GM18511 (cell line): ENCODE results near the gene PC.
"Not testable (repeated sequence)": the region's sequence is repeated elsewhere in the genome, so short reads cannot be mapped to it uniquely, and the experiment has no call there.

Source experiments
- ATAC-seq: cut with Tn5 transposase; IDR thresholded peaks from one replicate; pipeline ENCODE4 v1.9.1; 2021; ENCODE audit warnings: mild to moderate bottlenecking, moderate library complexity; ENCODE audit not compliant: unreplicated experiment

The PC gene

DNA sequence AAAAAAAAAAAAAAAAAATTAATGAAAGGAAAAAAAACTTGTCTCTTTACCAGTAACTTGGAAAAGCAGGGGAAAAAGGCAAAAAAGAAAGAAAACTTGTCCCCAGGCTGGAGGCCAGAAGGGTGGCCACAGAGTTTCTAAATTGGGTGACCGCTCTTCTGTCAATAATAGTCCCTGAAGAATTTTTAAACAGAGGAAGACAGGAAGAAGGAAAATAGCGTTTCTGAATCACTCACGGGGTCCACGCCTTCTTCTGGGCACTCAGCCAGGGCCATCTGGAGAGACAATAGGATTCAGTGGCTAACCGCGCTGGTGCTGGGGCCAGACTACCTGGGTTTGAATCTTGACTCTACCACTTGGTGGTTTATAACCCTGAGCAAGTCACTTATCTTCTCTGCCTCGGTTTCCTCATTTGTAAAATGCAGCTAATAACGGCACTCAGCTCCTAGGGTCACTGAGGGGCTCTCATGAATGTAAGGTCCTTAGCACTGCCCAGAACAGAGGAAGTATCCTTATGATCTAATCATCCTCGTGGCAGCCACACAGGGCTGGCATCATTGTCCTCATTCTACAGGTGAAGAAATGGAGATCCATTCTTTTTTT is 23.9 kb upstream of the PC start:
- no peak for ATAC-seq

DNA sequence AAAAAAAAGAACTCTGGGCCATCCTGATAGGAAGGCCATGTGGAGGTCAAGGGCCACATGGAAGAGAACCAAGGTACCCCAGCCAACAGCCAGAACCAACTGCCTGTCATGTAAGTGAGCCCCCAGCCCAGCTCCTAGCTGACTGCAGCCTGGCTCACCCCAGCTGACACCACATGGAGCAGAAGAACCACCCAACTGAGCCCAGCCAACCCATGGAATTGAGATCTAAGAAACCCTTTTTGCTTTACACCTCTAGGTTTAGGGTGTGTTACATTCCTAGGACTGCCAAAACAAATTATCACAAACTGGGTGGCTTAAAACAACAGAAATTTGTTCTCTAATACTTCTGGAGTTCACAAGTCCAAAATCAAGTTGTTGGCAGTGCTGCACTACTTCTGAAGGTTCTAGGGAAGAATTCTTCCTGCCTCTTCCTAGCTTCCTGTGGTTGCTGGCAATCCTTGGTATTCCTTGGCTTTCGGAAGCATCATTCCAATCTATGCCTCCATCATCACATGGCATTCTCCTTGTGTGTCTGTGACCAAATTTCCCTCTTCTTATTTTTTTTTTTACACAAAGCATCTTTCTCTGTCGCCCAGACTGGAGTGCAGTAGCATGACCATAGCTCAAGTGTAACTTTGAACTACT is 21.3 kb upstream of the PC start:
- no peak for ATAC-seq

DNA sequence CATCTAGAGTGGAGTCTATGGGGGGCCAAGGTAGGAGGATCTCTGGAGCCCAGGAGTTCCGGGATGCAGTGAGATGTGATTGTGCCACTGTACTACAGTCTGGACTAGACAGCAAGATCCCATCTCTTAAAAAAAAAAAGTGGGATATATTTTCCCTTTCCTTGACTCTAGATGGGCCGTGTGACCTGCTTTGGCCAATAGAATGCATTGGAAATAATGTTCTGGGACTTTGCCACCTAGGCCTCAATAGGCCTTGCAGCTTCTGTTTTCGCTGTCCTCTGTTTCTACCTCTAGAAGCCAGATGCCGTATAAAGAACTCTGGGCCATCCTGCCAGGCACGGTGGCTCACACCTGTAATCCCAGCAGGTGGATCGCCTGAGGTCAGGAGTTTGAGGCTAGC is 20.5 kb upstream of the PC start:
- no peak for ATAC-seq

DNA sequence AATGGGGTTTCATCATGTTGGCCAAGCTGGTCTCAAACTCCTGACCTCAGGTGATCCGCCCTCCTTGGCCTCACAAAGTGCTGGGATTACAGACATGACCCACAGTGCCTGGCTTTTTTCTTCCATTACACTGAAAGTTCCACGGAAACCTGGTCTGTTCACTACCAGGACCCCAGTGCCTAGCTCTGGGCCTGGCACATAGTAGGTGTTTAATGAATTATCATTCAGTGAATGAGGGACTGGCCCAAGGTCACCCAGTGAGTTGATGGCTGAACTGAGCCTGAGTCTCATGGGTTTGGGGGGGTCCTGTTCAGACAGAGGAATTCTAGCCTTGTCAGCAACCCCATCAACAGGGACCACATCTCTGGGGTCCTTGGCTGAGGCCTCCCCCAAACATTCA is 20.0 kb upstream of the PC start:
- ATAC-seq = no peak

DNA sequence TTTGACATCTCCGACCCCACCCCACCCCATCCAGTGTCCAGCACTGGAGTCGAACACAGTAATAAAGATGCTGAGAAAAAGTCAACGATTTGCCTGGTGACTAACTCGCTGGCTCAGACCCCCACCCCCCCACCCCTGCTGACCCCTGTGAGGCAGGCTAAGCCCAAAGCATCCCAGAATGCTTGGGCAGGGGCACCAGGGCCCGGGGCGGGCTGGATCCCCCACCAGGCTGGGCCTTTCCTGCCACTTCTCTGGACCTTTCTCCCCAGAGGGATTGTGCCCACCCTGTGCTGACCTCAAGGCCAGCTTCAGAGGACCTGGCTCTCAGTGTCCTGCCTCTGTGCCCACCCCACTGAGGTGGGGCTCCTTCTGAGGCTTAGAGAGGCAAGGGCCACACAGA is 18.7 kb upstream of the PC start:
- ATAC-seq = no peak

DNA sequence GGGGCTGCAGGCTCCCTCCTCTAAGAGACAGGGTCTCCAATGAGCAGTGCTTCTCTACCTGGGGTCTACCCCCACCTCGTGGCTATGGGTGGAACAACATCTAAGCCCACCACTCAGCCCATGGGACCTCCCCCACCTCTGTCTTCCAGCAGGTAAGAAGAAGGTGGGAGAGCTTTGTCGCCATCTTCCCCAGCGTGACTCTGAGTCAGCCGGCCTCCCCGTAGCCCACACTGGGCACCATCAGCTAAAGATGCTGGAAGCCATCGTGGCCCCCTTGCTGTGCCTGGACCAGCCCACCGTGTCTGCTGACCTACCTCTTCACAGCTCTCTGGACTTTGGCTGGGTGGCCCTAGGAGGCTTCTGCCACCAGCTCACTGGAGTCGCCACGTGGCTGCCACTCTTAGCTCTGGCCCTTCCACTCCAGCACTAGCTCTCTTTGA is 17.9 kb upstream of the PC start:
- ATAC-seq = no peak

DNA sequence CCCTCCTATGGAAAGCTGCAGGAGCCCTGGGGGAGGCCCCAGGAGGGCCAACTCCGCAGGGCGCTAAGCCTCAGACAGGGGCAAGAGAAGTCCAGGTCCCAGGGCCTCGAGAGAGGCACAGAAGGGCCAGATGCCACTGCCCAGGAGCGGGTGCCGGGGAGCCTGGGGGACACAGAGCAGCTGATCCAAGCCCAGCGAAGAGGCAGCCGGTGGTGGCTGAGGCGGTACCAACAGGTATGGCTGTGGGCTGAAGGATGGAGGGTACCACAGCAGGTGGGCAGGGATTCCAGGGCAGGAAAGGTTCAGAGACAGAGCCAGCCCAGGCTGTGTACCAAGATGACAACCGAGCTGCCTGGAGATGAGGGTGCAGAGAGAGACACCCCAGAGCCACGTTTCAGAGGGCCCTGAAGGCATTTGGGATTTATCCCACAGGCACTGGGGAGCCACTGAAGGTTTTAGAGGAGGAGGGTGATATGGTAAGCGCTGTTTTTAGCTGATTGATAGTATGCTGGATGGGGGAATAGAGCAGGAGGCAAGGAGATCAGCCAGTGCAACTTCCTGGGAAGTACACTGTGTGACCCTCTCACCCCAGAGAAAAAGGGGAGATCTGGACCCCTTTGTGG is 17.3 kb upstream of the PC start:
- ATAC-seq = no peak

DNA sequence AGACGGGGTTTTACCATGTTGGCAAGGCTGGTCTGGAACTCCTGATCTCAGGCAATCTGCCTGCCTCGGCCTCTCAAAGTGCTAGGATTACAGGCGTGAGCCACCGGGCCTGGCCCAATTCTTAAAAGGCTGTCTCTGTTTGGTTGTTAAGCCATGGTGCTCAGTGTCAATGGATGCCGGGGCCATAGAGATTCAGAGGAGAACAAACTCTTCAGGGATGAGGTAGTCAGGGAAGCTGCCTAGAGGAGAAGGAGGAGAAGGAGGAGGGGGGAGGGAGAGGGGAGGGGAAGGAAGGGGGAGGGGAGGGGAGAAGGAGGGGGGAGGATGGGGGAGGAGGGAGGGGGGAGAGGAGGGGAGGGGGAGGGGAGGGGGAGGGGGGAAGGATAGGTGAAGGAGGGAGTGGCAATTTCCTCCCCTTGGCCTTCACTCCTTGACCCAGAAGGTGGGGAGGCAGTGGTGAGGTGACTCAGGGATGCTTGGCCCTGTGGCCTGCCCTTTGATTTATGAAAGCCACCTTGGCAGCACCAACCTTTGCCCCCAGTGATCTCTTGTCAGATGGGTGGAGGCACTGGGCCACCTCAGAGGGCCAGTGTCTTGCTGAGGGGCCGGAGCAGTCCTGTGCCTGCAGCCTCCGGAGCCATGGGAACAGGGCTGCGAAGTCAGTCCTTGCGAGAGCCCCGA is 16.7 kb upstream of the PC start, which contains the start of gene C11orf86:
Gene C11orf86, plus strand, starts transcription at position 581 of the 681 bp plus-strand sequence. Its CDS starts 59 bp downstream, at position 640.
- no peak for ATAC-seq

DNA sequence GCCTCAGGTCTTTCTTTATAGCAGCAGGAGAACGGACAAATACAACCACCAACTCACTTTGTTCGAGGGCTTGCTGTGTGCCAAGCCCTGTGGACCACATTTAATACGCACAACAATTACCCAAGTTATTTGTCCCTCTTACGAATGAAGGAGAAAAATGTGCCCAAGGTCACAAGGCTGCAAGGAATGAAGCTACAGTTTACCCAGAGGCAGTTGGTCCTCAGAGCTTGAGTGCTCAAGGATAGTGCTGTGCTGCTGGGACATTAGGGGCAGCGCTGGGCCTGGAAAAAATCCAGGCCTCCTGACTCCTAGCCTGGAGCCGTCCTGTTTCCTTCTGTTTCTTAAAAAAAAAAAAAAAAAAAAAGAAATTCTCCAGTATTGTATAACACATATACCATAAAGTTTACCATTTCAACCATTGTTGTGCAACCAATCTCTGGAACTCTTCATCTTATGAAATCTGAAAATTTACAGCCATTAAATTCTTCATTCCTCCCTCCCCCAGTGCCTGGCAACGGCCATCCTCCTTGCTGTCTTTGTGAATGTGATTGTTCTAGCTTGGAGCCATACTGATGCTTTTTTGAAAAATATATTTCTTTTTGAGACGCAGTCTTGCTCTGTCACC is 15.9 kb upstream of the PC start:
- ATAC-seq = no peak

DNA sequence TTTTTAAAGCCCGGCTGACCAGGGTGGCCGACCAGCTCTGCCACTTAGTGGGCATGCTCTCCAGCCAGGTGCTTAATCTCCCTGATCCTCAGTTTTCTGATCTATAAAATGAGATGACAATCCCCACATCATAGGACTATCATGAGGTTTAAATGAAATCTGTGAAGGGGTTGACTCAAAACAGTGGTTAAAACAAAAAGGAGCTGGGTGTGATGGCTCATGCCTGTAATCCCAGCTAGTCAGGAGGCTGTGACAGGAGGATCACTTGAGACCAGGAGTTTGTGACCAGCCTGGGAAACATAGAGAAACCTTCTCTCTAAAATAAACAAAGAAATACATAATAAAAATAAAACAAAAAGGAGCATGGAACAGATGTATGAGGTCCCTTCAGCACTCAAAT is 13.3 kb upstream of the PC start:
- ATAC-seq = no peak

DNA sequence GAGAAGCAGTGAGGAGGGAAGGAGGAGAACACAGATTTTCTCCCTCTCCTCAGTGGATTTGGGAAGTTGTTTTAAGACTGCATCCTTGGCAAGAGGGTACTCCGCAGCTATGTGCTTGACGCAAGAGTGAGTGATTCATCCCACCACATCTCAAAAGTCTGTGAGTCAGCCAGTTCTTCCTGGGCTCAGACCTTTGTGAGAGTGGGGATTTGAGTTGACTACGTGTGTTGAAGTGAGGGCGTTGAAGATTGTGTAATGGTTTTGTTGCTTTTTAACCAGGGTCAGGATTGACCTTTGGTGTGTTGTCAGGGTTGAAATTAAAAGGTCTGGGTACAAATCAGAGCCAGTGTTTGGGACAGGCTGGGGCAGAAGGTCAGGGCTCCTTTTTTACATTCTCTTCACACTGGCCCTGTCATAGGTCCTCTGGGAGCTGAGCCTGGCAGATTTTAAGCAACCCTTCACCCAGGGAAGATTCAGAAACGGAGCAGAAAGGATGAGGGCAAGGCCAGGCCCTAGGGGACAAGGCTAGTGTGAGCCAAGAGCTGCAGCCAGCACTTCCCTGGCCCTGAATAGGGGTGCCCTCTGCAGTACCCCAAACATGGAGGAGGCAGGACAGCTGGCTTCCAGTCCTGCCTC is 12.7 kb upstream of the PC start:
- ATAC-seq = no peak

DNA sequence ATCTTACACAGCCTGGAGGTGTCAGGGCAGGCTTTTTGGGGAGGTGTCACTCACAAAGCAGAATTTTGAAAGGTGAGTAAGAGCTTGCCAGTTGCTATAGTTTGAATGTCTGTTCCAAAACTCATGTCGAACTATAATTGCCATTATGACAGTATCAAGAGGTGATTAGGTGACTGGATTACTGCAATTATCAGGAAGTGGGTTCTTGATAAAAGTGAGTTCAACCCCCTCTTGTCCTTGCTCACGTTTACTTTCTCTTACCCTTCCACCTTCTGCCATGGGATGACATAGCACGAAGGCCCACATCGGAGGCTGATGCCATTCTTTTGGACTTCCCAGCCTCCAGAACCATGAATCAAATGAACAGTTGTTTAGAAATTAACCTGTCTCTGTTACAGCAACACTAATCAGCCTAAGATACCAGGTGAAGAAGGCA is 12.2 kb upstream of the PC start:
- no peak for ATAC-seq

DNA sequence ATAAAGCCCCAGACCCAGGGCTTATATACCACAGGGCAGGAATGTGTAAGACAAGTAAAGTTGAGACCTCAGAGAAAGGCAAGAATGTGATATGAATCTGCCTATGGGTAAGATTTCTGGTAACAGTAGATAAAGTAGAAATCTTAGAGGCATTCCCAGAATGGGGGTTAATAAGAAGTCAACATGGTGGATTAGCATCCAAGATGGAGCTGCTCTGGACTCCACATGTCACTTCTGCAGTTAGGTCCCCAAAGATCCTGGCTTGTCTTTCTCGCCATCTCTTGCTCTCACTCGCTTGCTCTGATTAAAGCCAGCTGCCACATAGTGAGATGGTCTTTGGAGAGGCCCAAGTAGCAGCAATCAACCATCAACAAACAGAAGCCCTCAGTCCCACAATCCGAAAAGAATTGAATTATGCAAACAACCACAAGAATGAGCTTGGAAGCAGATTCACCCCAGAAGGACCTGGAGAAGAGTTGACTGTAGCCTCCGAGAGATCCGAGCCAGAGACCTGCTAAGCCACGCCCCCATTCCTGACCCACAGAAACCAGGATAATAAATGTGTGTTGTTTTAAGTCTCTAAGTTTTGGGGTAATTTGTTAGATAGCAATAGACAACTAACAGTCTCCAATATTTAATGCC is 11.5 kb upstream of the PC start:
- no peak for ATAC-seq

DNA sequence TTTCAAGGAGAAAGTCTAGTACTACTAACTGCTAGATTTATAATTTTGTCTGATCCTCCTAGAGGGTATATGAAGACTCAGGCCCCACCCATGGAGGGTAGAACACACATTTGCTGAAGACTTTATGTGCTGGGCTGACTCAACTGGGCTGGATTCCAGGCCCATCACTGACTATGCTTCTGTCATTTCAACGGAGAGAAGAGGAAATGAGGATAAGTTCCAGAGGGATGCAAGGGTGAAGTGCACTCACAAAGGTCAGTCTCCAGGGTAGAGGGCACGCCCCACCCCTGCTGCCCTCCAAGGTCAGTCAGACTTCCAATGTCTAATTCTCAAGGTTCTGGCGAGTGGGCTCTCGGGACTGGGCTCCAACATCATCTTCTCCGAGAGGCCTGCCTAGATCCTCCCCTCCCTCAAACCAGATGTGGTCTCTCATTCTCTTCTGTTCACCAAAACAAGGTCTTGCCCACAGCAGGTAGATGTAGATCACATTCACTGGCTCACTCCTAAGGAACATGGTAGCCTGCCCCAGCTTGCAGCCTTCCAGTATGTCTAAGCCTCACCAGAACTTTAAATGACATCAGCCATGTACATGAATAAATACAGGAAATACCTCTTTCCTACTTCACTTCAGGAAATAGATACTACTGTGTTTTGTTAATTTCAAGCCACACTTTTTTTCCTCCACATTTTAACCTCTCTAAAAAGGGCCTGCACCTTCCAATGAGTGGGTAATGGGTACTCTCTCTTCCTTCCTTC is 9.7 kb upstream of the PC start:
- no peak for ATAC-seq

DNA sequence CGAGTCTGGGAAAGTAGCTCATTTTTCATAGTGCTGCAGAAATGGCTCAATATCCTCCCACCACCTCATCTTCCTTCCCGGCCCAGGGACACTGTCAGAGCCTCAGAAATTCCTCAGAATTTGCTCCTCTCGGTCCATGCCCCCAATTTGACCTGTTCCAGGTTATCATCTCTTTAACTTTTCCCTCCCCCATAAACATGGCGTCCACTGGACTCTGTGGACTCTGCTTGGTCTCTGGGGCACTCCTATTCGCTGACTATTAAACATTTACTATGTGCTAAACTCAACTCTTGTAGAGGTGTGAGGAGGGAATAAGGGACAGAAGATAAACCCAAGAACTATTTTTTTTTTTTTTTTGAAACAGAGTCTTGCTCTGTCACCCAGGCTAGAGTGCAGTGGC is 8.2 kb upstream of the PC start:
- no peak for ATAC-seq

DNA sequence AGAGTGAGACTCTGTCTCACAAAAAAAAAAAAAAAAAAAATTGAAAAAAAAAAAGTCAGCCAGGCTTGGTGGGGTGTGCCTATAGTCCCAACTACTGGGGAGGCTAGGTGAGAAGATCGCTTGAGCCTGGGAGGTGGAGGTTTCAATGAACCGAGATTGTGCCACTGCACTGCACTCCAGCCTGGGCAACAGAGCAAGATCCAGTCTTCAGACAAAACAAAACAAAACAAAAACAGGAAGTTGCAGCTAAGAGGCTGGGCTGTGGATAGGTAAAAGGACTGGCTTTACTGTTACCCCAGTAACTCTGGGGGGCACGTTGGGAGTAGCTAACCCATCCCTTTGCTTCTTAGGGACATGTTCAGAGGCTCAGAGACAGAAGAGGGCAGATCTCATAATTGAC is 6.3 kb upstream of the PC start:
- ATAC-seq = no peak

DNA sequence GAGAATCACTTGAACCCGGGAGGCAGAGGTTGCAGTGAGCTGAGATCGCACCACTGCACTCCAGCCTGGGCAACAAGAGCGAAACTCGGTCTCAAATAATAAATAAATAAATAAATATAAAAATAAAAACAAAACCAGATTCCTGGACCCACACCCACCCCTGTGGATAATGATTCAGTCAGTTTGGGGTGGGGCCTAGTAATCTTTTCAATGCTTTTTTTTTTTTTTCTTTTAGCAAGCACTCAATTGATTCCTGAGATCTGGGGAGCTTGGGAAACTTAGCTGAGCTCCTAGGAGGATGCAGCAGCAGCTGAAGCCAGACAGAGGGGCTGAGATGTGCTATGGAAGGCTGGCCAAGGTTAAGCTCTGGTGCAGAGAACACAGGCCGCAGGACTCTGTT is 4.6 kb upstream of the PC start:
- no peak for ATAC-seq

DNA sequence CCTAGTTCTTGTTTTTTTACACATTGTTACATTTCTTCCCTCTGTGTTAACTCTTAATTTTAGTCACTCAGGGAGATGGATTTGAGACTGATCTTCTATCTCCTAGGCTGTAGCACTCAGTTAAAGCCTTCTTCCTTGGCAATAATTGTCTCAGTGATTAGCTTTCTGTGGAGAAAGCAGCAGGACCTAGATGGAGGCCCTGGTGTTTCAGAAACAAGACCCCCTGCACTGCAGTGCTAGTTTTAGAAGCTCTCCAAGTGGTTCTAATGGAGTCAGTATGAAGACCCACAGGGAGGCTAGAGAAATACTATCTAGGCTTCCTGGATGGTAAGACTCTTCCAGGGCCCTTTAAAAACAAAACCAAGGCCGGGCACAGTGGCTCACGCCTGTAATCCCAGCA is 4.1 kb upstream of the PC start:
- ATAC-seq = no peak

DNA sequence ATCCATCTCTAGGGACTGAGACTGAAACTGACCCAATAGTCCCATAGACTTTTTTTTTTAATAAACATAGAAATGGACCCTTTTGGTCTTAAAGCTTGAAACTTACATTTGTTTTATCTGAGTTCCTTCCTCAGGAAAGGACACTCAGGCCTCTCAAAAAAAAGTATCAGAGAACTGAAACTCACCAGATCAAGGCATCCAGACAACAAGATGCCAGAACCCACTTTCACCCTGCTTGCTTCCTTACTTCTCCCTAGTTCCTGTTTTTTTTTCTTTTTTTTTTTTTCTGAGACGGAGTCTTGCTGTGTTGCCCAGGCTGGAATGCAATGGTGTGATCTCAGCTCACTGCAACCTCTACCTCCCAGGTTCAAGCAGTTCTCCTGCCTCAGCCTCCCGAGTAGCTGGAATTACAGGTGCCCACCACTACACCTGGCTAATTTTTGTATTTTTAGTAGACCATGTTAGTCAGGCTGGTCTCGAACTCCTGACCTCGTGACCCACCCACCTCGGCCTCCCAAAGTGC is 3.6 kb upstream of the PC start:
- ATAC-seq = not testable (repeated sequence)

DNA sequence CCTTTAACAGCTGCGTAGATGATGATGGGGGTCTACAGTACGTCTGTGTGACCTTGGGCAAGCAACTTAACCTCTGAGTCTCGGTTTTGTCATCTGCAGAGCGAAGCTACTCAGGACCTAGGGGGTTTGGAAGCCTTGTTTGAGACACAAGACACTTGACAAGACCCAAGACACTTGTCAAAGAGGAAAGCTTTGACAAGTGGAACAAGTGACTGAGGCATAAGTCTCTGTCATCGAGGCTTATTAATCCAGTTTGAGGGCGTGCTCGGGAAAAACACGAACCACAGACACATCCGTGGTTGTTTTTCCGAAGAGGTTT is 732 bp upstream of the PC start:
- ATAC-seq = no peak
